T-helper 2 cell (primary cell): ENCODE measurements around the gene CACNA1C.
A peak's percentile ranks its signal among the peaks of the same experiment; 100 is the strongest.

Source experiments
- DNase-seq, 5 experiments: peaks; one replicate each; pipeline versions ENCODE4 v3.0.0 to v3.0.0-alpha.2; 2012 to 2022

CACNA1C gene

GRCh38 chr12:2236506-2237294, 183.9 kb downstream of the CACNA1C start:
- DNase-seq, result no peak

- DNase-seq, result no peak
Observed at GRCh38 chr12:2238111-2238510, 185.3 kb downstream of the CACNA1C start.

DNA sequence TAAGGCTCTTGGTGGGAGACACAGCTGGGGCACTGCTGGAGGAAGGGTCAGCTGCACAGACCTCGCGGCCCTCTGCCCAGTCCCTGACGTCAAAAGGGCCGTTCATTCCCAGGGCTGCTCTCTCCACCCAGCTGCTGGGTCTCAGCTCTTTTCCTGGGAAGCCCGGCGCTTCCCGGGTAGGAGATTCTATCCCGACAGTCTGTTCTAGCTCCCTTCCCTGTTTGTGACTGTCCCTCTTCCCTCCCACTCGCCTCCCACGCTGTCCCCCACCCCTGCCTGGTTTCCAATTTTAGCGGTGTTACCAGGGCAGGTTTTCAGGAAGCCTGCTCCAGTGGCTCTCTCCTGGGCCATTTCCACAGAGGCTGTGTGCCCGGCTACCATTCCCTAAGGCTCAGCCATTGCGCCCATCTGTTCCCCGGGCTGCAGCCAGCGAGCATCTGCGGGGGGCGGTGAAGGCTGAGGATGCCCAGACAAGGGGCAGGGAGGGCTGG, 186.6 kb downstream of the CACNA1C start:
- no peak for DNase-seq

DNA sequence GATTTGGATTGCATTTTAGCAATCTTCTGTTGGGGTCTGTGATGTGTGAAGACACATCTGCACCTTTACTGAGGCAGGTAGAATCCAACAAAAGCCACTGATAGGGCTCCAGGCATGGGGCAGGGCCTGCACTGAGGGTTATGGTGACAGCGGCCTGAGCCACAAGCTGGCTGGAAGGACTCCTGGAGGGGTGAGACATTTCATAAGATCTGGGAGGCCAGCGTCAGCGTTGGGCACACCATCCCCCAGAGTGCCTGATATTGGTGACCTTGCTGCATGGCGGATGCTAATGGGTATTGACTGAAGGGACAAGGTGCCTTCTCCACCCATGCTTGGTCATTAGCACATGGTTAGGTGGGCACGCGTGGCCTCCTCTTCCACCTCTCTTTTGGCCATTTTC, 187.6 kb downstream of the CACNA1C start:
- DNase-seq, result no peak

GRCh38 chr12:2240984-2241383, 188.2 kb downstream of the CACNA1C start:
- no peak for DNase-seq

GRCh38 chr12:2242216-2242615, 189.4 kb downstream of the CACNA1C start:
- DNase-seq, result no peak

- peak in 1 of 5 experiments; percentile 31 for DNase-seq
Observed at GRCh38 chr12:2242816-2243215, 190.0 kb downstream of the CACNA1C start.

DNA sequence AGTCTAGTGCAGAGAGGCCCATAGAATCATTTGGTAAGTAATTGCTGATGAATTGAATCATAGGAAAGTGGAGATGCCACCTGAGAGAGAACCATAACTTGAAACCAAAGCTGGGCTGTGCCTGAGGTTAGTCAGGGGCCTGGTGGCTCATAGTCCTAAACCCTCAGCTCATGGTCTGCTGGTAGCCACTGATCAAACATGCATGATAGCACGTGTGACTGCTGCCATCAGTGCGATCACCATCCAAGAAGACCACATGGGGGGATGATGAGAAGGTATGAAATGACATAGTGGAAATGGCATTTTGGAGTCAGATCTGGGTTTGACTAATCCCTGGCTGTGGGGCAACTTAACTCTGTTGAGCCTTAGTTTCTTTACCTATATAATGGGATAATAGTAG, 190.5 kb downstream of the CACNA1C start:
- DNase-seq, result peak in 1 of 5 experiments; percentile 4

DNA sequence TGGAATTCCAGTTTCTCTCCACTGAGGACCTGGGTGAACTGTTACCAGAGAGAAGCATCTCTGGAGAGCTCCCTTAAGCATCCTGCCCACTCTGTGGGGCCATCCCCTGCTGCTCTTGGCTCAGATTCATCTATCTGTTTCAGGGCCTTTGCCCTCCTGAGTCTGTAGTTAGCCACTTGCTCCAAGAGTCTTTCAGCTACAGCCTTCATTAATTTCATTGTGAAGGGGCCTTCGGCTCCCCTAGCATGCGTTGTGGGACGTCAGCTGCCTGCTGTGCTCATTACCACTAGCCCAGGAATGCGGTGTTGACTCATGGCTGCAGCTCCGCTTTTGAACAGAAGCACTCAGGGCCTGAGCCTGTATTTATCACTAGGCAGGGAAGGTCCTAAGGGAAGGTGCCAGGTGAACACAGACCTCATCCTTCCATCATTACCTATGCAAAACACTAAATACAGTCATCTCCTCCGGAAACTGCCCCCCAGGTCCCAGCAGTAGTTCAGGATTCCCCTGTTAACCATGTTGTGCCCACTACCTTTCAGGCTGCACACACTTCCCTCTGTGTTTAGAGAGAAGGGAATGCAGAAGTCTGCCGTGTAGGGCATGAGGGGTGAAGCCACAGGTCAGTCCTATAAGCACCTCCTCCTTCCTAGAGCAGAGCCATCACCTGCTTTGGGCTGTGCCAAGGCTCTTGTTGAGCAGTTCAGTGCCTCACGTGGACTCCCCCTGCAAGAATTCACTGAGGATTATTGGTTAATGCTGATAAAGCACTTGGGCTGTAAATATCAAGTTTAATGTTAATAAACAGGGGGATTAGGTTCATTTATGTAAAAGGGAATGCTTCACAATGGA, 191.4 kb downstream of the CACNA1C start:
- DNase-seq, result no peak

- DNase-seq, result no peak
Observed at GRCh38 chr12:2246358-2246757, 193.6 kb downstream of the CACNA1C start.

DNA sequence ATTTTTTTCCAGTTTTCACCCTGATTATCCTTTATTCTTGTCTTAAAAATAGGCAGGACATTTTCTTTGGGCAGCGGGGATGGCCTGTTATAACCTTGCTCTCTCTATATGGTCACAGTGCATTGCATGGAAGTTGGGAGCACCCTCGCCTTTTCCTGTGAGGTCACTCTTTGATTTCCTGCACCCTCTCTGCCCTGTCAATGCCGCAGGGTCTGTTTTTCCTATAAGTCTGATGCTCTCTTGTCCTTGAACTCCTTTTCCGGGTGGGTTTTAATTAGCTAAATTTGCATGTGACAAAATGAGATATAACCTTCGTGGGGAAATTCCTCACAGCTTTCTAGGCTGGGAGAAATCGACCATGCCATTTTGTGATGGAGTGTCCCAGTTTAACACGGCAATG, 194.3 kb downstream of the CACNA1C start:
- DNase-seq, result no peak

- DNase-seq, result no peak
Observed at GRCh38 chr12:2247596-2247995, 194.8 kb downstream of the CACNA1C start.

- DNase-seq, result no peak
Observed at GRCh38 chr12:2248087-2248900, 195.5 kb downstream of the CACNA1C start.

- peak in 1 of 5 experiments; percentile 73 for DNase-seq
Observed at GRCh38 chr12:2248901-2249381, 196.2 kb downstream of the CACNA1C start.

DNA sequence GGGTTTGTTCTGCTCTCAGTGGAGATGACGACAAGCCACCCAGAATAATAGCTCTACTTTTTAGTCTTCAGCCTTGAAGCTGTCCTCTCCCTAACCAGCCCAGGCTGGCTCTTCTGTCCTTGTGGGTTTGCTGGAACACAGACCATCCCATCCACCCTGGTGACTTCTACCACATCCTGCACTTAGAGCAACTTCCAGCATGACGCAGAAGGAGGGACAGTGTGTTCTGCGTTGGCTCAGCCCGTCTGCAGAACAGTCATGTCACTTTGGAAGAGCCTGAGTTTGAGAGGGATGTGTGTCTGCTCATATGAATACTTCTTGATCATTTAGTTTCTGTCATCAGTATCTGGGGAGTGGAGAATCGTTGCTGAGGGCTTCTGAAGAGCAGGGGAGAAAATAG, 198.0 kb downstream of the CACNA1C start:
- no peak for DNase-seq

GRCh38 chr12:2251526-2252209, 198.9 kb downstream of the CACNA1C start:
- DNase-seq, result no peak

- no peak for DNase-seq
Observed at GRCh38 chr12:2255311-2255710, 202.5 kb downstream of the CACNA1C start.

DNA sequence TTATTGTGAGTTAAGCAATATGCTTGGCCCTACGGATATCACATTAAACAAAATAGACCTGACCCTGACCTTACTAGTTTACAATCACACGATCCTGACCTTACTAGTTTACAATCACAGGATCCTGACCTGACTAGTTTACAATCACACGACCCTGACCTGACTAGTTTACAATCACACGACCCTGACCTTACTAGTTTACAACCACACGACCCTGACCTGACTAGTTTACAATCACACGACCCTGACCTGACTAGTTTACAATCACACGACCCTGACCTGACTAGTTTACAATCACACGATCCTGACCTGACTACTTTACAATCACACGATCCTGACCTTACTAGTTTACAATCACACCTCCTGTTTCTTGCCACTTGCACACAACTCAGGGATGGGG, 202.9 kb downstream of the CACNA1C start:
- peak in 1 of 5 experiments; percentile 10 for DNase-seq

DNA sequence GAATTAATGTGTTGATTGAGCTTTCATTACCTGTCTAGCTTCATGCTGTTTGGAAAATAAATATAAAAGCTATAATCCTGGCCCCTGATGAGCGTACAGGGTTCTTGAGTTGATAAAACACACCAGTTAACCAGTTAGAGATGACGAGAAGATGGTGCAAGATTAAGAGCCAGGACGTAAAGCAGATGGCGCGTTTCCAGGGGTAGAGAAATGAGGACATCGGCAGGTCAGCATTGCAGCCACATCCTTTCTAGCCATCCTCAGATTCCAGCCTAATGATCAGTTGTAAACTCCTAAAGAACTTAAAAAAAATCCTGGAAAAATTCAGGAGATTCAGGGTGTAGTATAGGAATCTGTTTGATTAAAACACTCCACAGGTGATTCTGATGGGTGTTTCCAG, 203.7 kb downstream of the CACNA1C start:
- no peak for DNase-seq

DNA sequence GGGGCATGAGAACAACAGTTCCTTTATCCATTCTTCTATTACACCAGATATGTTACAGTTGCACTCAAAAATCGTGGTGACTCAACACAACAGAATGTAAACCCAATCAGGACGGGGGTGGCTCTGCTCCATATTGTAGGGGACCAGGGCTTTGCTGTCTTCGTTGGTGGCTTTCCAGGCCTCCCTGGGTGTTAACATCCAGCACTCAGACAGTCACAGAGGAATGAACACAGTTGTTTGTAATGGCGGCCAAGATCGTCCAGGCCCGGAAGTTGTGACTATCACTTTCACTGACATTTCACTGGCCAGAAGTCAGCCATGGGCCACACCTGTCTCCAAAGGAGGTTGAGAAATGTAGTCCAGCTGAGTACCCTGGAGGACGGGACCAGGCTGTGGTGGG, 204.1 kb downstream of the CACNA1C start:
- DNase-seq, result no peak

GRCh38 chr12:2258025-2258424, 205.2 kb downstream of the CACNA1C start:
- DNase-seq, result no peak

DNA sequence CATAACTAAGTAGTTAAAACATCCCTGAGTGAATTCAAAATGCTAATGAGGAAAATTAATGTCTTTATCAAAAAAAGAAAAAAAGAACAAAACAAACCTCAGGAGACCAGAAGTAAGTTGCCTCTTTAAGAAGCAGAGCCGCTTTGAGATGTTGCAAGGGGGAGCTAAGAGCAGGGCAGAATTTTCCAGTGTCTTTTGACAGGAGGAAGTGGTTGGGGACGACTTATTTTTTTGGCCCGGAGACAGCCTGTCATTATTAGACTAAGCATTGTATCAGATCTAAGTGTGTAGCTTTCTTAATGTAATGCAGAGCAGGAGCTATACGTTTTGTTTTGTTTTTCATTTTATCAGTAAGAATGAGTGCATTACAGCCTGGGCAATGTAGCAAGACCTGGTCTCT, 206.6 kb downstream of the CACNA1C start:
- DNase-seq, result peak in 1 of 5 experiments; percentile 7
